Inflammatory macrophage (primary cell): ENCODE measurements around the gene KCNK7.
A peak's percentile ranks its signal among the peaks of the same experiment; 100 is the strongest.
"Not testable (repeated sequence)": the region's sequence is repeated elsewhere in the genome, so short reads cannot be mapped to it uniquely, and the experiment has no call there.

Experiments used
- DNase-seq, 2 donors: peaks; one replicate each; pipeline ENCODE4 v3.0.0-alpha.2; 2020 to 2022

KCNK7 gene

GRCh38 chr11:65571420-65571819 is 24.2 kb downstream of the KCNK7 start:
- no peak for DNase-seq

DNA sequence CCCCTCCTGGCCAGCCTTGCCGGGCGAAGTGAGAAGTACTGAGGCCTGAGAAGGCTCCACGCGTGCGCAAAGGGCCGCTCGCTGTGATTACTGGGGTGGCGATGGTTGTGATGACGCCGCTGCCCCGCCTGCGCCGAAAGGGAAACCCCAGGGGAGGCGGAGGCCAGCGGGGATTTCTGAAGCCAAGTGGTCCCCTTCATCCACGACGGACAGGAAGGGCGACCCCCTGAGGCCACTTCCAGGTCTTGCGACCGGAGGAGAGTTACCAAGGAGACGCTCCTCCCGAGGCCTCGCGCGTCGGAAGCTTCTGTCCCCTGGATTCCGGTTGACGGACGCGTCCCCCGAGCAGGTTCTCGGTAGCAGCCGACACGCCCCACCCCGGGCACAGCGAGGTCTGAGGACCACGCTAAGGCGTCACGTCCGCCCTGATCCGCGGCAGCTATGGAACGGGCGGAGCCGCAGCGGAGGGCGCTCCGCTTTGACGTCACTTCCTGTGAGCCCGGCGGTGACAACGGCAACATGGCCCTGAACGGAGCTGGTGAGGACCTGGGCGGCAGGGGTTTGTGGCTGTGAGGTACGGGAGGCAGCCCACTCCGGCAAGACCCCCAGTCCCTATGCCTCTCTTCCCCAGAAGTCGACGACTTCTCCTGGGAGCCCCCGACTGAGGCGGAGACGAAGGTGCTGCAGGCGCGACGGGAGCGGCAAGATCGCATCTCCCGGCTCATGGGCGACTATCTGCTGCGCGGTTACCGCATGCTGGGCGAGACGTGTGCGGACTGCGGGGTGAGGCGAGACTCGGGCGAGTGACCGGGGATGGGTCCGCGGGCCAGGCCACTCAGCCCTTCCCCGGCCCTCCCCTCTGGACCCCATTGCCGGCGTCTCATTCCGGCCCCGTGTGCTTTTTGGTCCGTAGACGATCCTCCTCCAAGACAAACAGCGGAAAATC is 25.4 kb downstream of the KCNK7 start, which contains the start of gene ZNRD2:
Gene ZNRD2 (plus strand): TSS at position 505 of the 946 bp plus-strand sequence. CDS start 15 bp downstream, at position 520.
- peak; percentile 98 to 99 for DNase-seq

GRCh38 chr11:65569164-65569972 is 26.2 kb downstream of the KCNK7 start:
- DNase-seq = peak in 1 of 2 donors; percentile 32

DNA sequence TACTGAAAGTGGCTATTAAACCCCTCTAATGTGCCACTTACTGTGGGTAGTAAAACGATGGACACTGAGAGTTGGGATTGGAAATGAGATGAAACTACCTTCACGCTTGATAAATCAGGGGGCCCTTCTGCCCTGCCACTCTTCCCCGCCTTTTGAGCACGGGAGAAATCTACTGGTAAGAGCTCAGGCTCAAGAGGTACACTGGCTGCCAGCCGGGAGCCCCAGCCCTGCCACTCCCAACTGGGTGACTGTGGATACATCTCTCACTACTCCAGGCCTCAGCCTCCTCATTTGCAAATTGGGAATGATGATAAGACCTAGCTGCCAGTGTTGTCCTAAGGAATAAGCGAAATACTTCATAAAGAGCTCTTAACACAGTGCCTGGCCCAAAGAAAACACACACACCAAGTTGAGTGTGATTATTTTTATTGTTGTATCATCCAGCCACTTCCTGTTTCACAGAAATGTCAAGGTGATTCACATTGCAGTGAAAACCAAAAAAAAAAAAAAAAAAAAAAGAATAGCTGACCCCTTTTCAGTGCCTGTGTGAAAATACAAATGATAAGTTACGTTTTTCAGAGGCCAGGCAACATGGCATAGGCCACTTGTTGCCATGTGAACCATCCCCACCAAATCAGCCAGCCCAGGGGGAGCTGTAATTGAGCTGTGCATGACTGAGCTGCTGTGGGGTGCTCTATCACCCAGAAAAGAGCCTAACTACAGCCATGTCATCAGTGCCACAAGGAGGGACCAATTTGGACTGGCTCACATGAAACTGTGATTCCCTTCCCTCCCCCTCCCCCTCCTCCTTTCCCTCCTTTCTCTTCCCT is 29.8 kb downstream of the KCNK7 start:
- no peak for DNase-seq

GRCh38 chr11:65564879-65565559 is 30.6 kb downstream of the KCNK7 start:
- DNase-seq = not testable (repeated sequence)

DNA sequence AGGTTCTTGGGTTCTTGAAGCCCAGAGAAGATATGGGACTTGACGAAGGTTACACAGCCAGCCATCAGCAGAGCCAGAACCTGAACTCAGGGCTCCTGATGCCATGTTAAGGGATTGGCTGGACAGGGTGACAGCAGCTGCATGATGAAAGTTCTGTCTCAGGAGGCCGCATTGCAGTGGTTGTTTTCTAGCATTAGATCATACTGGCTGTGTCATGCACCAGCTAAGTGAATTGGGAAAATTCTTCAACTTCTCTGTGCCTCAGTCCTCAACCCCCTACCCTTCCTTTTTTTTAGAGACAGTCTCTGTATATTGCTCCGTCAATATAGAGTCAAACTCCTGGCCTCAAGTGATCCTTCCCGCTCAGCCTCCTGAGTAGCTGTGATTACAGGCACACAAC is 32.0 kb downstream of the KCNK7 start:
- peak in 1 of 2 donors; percentile 60 for DNase-seq

DNA sequence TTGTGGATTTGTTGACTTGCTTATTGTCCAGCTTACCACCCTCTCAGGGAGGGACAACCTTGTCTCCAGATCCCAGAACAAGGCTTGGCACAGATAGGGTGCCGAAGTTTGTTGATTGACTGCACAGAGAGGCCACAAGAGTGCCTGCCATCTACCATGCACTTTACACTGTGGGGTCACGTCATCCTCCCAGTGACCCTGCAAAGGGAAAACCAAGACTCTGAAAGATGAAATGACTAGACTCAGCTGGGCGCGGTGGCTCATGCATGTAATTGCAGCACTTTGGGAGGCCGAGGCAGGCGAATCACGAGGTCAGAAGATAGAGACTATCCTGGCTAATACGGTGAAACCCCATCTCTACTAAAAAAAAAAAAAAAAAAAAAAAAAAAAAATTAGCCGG is 32.8 kb downstream of the KCNK7 start:
- no peak for DNase-seq

DNA sequence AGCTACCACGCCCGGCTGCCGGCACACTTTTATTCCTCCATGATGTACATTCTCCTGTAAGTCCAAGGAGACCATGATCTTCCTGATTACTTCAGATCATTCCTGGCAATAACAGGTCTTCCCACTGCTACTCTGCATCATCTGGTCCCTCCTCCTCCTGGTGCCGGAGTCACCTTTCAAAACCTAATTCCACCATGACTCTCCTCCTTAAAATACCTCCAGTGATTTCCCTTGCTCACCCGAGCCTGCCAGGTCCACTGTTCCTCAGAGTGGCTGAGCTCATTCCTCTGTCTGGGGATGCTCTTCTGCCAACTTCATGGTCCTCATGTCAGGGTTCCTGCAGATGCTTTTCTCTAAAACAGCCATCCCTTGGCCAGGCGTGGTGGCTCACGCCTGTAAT is 33.6 kb downstream of the KCNK7 start:
- no peak for DNase-seq

GRCh38 chr11:65560555-65561418 is 34.8 kb downstream of the KCNK7 start:
- no peak for DNase-seq

GRCh38 chr11:65559951-65560537 is 35.6 kb downstream of the KCNK7 start:
- DNase-seq = no peak

DNA sequence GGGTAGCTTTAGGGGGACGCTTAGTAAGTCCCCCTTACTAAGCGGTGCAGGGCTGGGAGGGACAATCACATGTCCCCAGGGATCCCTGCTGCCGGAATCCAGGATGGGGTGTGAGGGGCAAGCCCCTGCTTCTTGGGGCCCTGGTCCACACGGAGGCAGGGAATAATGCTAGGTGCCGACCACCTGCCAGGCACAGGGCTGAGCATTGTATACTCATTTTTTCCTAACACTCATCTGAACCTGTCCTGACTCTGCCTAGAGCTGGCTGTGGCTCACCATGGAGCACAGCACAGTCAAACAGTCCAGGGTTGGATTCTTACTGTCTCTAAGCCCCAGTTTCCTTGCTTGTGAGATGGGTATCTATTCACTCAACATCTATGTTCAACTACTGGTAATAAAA is 36.1 kb downstream of the KCNK7 start:
- no peak for DNase-seq

DNA sequence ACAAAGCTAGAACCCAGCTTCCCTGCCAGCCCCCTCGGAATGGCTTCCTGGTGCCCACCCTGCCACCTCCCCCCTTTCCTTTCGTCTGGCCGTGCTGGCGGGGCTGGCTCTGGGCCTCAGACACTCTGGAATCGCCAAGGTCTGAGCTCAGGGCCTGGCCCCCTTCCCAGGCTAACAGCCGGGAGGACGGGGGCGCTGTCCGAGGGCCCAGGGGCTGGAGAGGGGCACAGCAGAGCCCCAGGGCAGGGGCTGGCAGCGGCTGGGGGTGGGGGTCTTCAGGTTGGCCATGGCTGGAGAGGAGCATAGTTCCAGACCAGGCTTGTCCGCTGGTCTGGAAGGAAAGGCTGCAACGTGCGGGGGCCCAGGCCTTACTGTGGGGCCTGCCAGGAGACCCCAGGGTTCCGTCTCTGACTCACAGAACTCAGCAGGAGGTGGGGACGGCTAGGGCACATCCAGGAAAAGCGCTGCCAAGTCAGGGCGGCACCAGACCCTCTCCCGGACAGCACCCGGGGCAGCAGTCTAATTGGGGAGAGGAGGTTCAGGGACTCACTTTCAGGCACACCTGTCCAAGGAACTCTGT is 36.6 kb downstream of the KCNK7 start:
- DNase-seq = no peak

DNA sequence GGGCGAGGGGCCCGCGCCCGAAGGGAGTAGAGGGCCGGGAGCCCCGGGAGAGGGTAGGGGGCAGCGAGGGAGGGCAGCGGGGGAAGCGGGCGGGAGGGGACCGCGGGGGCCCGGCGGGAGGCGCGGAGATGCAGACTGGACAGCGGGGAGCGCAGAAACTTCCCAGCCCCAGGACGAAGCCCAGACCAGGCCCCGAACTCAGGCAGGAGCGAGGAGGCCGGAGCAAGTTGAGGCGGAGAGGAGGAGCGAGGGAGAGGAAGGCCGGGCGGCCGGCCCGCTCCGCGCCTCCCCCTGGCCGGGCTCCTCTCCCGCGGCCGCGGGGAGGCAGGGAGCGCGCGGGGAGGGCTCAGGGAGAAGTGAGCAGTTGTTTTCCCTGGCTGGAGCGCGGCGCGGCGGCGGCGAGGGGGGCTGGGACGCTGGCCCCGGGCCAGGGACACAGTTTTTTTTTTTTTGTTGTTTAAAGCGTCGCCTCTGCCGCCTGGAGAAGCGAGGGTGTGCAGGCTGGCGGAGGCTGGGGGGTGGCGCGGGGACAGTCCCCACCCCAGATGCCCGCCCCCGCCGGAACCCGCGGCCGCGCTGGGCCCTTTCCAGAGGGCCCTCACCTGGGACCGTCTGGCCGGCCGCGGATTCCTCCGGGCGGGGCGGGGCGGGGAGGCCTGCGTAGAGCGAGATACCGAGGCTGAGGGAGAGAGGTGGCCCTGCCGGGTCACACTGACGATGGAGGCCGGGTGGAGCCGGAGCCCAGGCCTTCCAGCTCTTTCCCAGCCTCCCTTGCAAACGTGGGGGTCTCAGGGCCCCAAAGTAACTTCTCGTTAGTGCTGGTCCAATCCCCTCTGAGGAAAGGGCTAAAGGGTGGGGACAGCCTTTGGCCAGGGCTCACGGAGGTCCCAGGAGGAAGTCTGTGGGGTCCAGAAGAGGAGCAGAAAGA is 37.3 kb downstream of the KCNK7 start, which contains the start of gene LTBP3:
Gene LTBP3 (minus strand): TSS at position 358 of the 928 bp plus-strand sequence. CDS start 400 bp downstream, outside the sequence.
- DNase-seq = peak; percentile 48 to 56

DNA sequence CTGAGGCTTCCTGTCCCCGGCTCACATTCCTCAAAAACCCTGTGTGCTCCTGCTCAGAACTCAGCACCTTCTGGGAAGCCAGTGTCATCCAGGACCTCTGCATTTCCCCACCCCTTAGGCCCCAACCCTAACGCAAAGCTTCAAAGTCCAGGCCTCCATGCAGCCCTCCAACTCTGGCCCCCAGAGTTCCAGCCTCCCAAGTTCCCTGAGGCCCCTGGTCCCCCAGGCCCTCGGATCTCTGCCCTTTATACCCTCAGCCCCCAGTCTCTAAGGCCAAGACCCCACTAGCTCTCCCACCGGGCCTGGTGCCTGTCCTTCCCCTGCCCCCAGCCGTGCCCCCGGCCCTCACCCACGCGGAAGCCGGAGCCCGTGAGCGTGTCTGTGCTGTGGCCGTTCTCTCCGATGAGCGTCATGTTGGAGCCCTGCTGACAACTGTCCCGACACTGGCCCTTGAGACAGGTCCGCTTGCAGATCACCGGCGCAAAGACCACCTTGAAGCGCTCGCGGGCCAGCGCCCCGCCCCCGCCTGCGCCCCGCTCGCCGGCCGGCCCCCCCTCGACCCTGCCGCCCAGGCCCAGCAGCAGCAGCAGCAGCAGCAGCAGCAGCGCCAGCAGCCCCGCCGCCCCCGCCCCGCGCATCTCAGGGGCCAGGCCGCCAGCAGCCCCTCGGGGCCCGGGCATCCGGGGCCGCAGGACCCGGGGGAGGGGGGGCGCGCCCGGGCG is 38.2 kb downstream of the KCNK7 start:
- DNase-seq = no peak

GRCh38 chr11:65556470-65557279 is 38.9 kb downstream of the KCNK7 start:
- no peak for DNase-seq

DNA sequence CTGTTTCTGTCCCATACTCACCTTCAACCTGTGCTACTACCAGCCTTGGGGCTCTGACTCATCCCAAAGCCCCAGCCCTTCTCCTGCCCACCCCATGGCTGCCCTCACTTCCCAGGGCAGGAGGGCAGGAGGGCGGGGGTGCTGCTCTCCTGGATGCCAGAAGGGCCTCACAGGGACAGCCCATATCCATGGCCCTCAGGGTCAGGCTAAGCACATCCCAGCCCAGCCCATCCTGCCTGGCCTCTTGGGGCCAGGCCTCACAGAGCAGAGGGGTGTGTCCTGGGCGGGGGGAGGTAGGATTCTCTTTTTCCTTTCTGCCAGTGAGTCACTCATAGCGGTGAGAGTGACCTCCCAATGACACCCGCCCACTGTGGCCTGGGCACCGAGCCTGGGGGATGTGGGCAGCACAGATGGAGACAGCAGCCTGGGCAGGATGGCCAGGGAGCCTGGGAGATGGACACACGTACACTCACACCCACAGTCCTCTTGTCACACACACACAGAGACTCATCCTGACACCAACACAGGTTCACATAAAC is 39.8 kb downstream of the KCNK7 start:
- DNase-seq = peak; percentile 58 to 60
